Stimulated activated CD4-positive, alpha-beta T cell treated with anti-CD3 and anti-CD28 coated beads, Interleukin-1b, Interleukin-23, amount 100 ng/mL, for 4 hours (primary cell): ENCODE results near the gene FBXL14.
A peak's percentile ranks its signal among the peaks of the same experiment; 100 is the strongest.

ENCODE experiments used
- DNase-seq, 2 donors: peaks; one replicate each; pipeline ENCODE4 v3.0.0-alpha.2; 2020; ENCODE audit warnings: low read depth in 2 of 2

Gene FBXL14

GRCh38 chr12:1533602-1534304 is 60.6 kb downstream of the FBXL14 start:
- DNase-seq: no peak

- no peak for DNase-seq
Observed at GRCh38 chr12:1533205-1533601, 61.2 kb downstream of the FBXL14 start.

GRCh38 chr12:1532375-1533165 is 61.8 kb downstream of the FBXL14 start:
- no peak for DNase-seq

DNA sequence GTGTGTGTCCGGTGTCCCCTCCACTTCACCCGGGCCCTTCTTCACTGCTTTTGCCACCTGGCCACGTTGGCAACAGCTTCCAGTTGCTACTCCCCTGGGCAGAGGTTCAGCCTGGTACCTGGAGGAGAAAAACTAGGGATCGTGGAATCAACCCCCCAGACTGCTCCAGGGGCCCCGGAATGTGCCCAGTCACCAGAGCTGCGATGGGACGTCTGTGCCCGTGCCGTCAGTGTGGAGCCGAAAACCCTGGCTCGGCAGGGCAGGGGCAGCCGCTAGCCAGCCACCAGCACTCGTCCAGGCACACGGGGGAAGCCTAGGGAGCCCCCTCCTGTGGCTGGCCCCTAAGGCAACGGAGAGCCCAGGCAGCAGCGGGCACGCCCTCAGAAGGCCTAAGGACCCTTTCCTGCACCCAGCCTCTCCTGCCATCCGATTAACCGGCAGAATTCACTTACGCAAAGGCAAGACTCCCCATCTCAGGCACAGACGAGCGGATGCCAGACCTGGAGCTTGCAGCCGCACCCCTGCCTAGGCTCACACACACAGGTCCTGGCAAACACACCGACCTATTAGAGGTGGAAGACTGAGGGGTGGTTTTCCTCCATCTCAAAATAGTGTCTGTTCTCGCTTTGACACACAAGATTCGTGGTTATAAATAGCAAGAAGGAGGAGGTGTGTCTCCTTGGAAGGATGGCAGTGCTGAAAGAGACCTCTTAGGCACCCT is 62.6 kb downstream of the FBXL14 start:
- DNase-seq: no peak

- no peak for DNase-seq
Observed at GRCh38 chr12:1531153-1531653, 63.2 kb downstream of the FBXL14 start.

DNA sequence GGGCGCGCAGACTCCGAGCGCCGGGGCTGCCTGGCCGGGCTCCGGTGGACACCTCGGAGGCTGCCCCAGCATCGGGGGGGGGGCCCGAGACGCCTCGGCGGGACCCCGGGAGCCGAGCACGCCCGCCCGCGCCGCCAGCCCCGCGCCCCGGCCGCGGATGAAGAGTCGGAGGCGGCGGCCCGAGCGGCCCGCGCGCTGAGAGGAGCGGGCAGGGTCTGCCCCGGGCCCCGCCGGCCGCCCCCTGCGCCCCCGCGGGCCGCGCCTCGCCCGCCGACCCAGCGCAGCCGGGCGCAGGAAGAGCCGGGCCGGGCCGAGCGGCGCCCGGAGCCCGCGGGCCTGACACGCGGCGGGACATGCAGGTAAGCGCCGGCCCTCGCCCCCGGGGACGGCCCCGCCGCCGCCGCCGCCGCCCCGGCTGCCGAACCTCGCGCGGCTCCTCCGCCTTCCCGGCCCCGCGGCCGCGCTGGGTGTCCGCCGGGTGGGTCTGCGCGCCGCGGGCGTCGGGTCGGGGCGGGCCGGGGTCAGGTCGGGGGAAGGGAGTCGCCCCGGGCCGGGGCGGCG is 63.7 kb downstream of the FBXL14 start:
- DNase-seq: no peak

GRCh38 chr12:1529862-1530591 is 64.4 kb downstream of the FBXL14 start:
- DNase-seq: peak in 1 of 2 donors; percentile 14

GRCh38 chr12:1529228-1529861 is 65.0 kb downstream of the FBXL14 start:
- no peak for DNase-seq

DNA sequence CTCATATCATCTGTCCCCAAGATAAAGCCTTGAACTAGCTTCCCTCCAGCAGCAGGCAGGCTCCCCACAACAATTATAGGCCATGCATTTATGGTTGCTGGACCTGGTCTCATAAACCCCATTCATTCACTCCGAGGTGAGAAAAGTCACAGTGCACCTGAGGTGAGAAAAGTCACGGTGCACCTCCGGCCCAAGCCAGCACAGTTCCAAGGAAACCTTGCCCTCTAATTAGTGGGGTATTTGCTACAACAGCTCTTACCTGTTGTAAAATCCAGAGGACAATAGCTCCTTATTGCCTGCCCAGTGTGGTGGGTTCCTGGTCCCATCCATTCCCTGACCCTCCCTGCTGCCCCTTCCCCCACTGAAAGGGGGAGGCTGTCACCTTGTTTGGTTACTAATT is 65.6 kb downstream of the FBXL14 start:
- DNase-seq: no peak

DNA sequence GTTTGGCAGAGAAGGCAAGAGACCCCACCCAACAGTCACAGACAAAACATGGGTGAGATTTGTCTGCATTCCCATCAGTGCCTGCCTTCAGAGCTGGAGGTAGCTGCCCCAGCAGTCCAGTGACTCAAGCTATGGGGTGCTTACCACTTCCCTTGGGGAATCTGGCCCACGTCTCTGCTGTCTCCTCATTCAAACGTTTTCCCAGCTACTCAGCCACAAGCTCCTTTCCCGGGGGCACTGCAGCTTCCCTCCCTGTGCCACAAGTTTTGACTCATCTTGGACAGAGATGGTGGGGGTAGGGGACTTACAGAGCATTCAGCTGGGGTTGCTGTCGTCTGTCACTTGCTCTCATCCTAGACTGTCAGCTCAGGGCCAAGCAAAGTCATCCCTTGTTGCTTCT is 66.6 kb downstream of the FBXL14 start:
- no peak for DNase-seq

DNA sequence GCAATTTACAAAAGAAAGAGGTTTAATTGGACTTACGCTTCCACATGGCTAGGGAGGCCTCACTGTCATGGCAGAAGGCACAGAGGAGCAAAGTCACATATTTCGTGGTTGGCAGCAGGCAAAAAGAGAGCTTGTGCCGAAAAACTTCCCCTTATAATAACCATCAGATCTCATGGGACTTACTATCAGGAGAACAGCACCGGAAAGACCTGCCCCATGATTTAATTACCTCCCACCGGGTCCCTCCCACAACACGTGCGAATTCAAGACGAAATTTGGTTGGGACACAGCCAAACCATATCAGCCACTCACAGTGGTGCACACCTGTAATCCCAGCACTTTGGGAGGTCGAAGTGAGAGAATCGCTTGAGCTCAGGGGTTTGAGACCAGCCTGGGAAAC is 68.5 kb downstream of the FBXL14 start:
- no peak for DNase-seq

- DNase-seq: no peak
Observed at GRCh38 chr12:1523558-1524050, 70.8 kb downstream of the FBXL14 start.

DNA sequence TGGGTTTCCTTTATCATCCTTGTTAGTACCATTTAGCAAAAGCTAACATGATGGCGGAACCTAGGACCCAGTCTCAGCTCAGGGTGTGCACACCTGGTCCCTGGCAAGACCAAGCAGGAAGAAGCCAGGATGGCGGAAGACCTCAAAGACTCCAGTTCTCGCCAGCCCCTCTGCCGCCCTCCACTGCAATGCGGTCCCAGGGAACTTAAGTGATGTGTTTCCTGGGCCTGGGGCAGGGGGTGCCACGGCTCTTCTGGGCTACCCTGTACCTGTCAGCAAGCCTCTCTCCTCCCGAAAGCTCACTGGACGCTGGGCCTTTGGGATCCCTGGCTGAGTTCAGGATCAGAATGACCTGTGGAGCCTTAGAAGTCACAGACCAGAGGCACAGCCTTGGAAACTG is 71.3 kb downstream of the FBXL14 start:
- DNase-seq: no peak

DNA sequence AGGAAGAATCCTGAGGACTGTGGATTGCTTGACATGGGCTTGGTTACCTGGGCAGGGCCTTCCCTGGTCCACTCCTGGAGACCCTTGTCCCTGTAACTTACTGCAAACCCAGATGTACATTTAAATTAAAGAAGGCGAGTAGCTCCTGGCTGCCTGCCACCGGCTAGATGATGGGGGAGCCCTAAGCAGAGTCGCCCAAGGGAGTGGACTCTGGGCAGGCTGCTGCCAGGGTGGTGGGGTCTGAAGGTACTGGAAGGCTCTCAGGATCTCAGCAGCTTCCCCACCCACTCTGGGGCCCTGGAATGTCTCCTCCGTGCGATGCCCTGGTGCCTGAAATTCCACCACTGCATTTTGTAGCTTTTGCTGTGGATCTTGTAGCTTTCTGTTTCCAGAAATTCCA is 74.7 kb downstream of the FBXL14 start:
- DNase-seq: no peak

GRCh38 chr12:1518591-1519516 is 75.5 kb downstream of the FBXL14 start:
- DNase-seq: no peak

GRCh38 chr12:1517734-1518525 is 76.5 kb downstream of the FBXL14 start:
- no peak for DNase-seq

GRCh38 chr12:1517007-1517406 is 77.4 kb downstream of the FBXL14 start:
- DNase-seq: no peak
